GM12878 (cell line): ENCODE results near the gene TM9SF2.

Source experiments
- CHD4 ChIP-seq: fragments of 200-600 bp; sonication (generic); IDR thresholded peaks from 2 replicates; pipeline ENCODE4 v1.6.1; 2016; ENCODE audit warnings: mild to moderate bottlenecking
- FOXK2 ChIP-seq: fragments of 450-650 bp; IDR thresholded peaks from 2 replicates; pipeline ENCODE4 v1.6.1; 2017; ENCODE audit warnings: mild to moderate bottlenecking, moderate library complexity
- HDAC6 ChIP-seq: fragments of 200-600 bp; sonication (generic); IDR thresholded peaks from one replicate; pipeline ENCODE4 v1.8.0; 2017; ENCODE audit warnings: antibody characterized with exemption; ENCODE audit not compliant: unreplicated experiment
- KDM1A ChIP-seq: fragments of 200-600 bp; sonication (generic); IDR thresholded peaks from 2 replicates; pipeline ENCODE4 v1.6.1; 2016; ENCODE audit warnings: borderline replicate concordance
- MXI1 ChIP-seq: fragments of 150-350 bp; IDR thresholded peaks from 2 replicates; pipeline ENCODE4 v1.6.1; 2011; ENCODE audit warnings: low read depth, mild to moderate bottlenecking, inconsistent platforms, low read length, improper control_type of control experiment
- MYC ChIP-seq: IDR thresholded peaks from 2 replicates; pipeline ENCODE4 v1.6.1; 2011; ENCODE audit warnings: mild to moderate bottlenecking, low read length, moderate library complexity, inconsistent platforms; ENCODE audit not compliant: insufficient read depth, insufficient replicate concordance, insufficient read length, severe bottlenecking
- SIX5 ChIP-seq: IDR thresholded peaks from 2 replicates; pipeline ENCODE4 v1.6.1; 2011; ENCODE audit warnings: mild to moderate bottlenecking, low read depth, low read length, moderate library complexity; ENCODE audit not compliant: severe bottlenecking
- TF ChIP-seq, protein P1 (sequence below), 3 experiments: IDR thresholded peaks in 2 of 3; conservative IDR thresholded peaks in 1 of 3; 2 replicates each; pipeline ENCODE4 v1.5.1; 2011; ENCODE audit warnings: low read depth in 3 of 3, low read length in 3 of 3, mild to moderate bottlenecking in 3 of 3, control low read depth in 2 of 3, moderate library complexity in 2 of 3, inconsistent platforms in 1 of 3, mixed read lengths in 1 of 3; ENCODE audit not compliant: control insufficient read depth in 2 of 3, insufficient read depth in 1 of 3; ENCODE audit errors: extremely low read depth in 1 of 3

DNA sequence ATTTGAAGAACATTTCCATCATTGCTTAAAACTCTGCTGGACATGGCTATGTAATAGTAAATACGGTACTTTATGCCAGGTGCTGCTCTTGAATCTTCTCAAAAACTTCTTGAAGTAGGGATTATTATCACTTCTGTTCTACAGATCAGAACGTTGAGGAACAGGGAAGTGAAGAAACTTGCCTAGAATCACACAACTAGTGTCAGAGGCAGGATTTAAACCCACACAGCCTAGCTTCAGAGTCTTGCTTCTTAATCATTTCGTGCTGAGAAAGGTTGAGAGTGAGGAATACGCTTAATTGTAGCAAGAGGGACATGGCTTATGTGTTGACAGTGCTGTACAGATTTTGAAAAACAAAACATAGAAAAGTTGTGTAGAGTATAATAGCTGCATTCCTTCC is 13.5 kb downstream of the TM9SF2 start:
- TF ChIP-seq HDAC6 = no peak
- no peak for TF ChIP-seq SIX5
- no peak for TF ChIP-seq KDM1A
- no peak for TF ChIP-seq CHD4
- no peak for TF ChIP-seq MXI1
- TF ChIP-seq FOXK2 = no peak
- TF ChIP-seq, protein P1, sequence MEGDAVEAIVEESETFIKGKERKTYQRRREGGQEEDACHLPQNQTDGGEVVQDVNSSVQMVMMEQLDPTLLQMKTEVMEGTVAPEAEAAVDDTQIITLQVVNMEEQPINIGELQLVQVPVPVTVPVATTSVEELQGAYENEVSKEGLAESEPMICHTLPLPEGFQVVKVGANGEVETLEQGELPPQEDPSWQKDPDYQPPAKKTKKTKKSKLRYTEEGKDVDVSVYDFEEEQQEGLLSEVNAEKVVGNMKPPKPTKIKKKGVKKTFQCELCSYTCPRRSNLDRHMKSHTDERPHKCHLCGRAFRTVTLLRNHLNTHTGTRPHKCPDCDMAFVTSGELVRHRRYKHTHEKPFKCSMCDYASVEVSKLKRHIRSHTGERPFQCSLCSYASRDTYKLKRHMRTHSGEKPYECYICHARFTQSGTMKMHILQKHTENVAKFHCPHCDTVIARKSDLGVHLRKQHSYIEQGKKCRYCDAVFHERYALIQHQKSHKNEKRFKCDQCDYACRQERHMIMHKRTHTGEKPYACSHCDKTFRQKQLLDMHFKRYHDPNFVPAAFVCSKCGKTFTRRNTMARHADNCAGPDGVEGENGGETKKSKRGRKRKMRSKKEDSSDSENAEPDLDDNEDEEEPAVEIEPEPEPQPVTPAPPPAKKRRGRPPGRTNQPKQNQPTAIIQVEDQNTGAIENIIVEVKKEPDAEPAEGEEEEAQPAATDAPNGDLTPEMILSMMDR (IDR thresholded peaks at IDR 0.05 in 2 of 3, conservative IDR thresholded peaks at IDR 0.05 in 1 of 3; ENCODE audit: control insufficient read depth in 2 of 3, extremely low read depth in 1 of 3, insufficient read depth in 1 of 3, low read depth in 3 of 3, low read length in 3 of 3) = no peak
- no peak for TF ChIP-seq MYC
